GM20000 (cell line): ENCODE results near the gene TIMM22.

ENCODE experiments used
- DNase-seq: peaks from one replicate; pipeline ENCODE4 v3.0.0; 2012; ENCODE audit warnings: low spot score
- CTCF ChIP-seq: IDR thresholded peaks from 2 replicates; pipeline ENCODE4 v1.5.1; 2012; ENCODE audit warnings: mild to moderate bottlenecking, control low read depth; ENCODE audit errors: extremely low read depth, missing control alignments

TIMM22 gene

DNA sequence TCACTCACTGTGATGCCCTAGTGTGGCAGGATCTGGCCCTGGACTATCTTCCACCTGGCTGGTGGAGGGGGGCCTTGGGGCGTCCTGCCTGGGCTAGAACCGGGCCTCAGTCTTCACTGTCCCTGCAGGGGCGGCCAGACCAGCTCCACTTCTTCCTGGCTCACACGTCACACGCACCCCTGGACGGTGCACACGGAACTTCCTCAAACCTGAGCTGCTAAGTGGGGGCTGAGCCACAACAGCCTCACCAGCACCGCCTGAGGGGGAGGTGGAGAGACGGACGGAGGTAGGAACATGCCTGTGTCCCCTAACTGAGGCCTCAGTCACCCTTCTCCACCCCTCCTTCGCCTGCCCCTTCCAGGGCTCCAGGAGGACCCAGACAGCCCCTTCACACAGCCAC, 36.6 kb downstream of the TIMM22 start:
- no peak for DNase-seq
- TF ChIP-seq CTCF: no peak

GRCh38 chr17:1034652-1035210, 37.8 kb downstream of the TIMM22 start:
- no peak for TF ChIP-seq CTCF
- DNase-seq: no peak

GRCh38 chr17:1035546-1036170, 38.7 kb downstream of the TIMM22 start:
- no peak for DNase-seq
- TF ChIP-seq CTCF: no peak

DNA sequence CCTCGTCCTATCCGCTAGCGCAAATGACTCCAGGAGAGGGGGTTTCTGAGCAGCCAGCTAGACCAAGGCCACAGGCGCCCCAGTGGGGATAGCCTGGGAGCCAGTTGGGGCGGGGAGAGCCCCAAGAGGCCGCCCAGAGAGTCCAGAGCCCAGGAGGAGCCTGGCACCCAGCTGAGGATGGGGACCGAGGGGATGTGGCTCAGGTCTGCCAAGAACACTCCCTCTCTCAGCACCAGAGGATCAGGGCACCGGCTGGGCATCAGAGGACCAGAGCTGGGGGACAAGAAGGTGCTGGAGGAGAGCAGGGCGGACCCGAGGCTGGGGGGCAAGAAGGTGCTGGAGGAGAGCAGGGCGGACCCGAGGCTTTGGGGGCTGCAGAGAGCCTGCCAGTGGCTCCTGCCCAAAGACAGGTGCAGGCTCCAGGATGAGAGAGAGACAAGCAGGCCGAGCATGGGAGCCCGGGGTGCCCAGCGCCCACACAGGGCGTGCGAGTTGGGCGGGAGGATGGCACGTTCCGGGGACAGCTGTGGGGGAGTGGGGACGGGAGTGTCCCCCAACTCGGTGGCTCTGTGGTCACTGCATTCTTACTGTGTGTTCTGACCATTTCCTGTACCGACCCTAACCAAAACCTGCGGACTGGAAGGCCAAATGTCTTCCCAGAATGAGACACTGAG, 39.4 kb downstream of the TIMM22 start:
- no peak for TF ChIP-seq CTCF
- DNase-seq: no peak

- no peak for DNase-seq
- TF ChIP-seq CTCF: no peak
Observed at GRCh38 chr17:1036845-1037237, 39.9 kb downstream of the TIMM22 start.

DNA sequence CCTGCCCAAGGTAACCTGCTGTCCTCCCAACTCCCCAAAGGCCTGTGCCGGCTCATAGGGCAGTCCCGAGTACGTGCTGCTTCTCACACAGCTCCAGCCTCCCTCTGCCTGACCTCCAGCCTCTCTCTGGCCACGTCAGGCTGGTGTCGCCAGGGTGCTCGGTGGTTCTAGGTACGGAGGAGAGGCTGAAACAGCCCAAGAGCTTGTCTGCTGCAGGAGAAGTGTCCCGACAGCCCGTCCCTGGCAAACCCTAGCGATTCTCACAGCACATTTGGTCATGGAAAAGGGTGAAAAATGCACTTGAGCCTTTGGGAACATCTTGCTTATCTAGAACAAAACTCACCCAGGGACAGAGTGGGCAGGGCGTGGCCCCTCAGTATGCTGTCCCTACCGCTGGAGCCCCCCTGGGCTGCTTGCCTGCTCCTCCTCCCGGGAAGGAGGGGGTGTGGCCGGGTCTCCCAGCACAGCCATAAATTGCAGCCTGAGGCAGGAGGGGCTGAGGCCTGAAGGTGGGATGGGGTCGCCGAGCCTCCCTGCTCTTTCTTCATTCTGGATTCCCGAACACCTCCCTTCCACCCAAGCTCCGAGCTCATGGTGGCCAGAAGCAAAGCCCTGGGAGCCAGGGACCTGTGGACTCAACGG, 40.4 kb downstream of the TIMM22 start:
- no peak for TF ChIP-seq CTCF
- DNase-seq: no peak
